Fibroblast of lung (primary cell): ENCODE data around the gene WDR36.

Experiments used
- EZH2 ChIP-seq: IDR thresholded peaks from 2 replicates; pipeline ENCODE4 v1.5.1; 2012; ENCODE audit warnings: low read length, control low read depth, mild to moderate bottlenecking; ENCODE audit errors: missing control alignments
- TF ChIP-seq, protein P1 (sequence below), 2 donors: IDR thresholded peaks in 1 of 2; conservative IDR thresholded peaks in 1 of 2; 1 replicate in 1 of 2; 2 replicates in 1 of 2; pipeline ENCODE4 v1.5.1; 2011 to 2012; ENCODE audit warnings: low read length in 2 of 2, control low read depth in 1 of 2, inconsistent platforms in 1 of 2, low read depth in 1 of 2, mild to moderate bottlenecking in 1 of 2

- TF ChIP-seq, protein P1, sequence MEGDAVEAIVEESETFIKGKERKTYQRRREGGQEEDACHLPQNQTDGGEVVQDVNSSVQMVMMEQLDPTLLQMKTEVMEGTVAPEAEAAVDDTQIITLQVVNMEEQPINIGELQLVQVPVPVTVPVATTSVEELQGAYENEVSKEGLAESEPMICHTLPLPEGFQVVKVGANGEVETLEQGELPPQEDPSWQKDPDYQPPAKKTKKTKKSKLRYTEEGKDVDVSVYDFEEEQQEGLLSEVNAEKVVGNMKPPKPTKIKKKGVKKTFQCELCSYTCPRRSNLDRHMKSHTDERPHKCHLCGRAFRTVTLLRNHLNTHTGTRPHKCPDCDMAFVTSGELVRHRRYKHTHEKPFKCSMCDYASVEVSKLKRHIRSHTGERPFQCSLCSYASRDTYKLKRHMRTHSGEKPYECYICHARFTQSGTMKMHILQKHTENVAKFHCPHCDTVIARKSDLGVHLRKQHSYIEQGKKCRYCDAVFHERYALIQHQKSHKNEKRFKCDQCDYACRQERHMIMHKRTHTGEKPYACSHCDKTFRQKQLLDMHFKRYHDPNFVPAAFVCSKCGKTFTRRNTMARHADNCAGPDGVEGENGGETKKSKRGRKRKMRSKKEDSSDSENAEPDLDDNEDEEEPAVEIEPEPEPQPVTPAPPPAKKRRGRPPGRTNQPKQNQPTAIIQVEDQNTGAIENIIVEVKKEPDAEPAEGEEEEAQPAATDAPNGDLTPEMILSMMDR (conservative IDR thresholded peaks at IDR 0.05 in 1 of 2, IDR thresholded peaks at IDR 0.05 in 1 of 2; ENCODE audit: low read depth in 1 of 2, low read length in 2 of 2) = no peak
- TF ChIP-seq EZH2 = no peak
These were observed 50.8 kb downstream of the WDR36 start for GRCh38 chr5:111142932-111143331.
